NCI-H2227 (cell line): ENCODE data around the gene CARD11.

ENCODE experiments used
- DNase-seq: peaks from one replicate; lab custom pipeline; 2025; ENCODE audit not compliant: unreplicated experiment; lab: John Stamatoyannopoulos, UW

Gene CARD11

DNA sequence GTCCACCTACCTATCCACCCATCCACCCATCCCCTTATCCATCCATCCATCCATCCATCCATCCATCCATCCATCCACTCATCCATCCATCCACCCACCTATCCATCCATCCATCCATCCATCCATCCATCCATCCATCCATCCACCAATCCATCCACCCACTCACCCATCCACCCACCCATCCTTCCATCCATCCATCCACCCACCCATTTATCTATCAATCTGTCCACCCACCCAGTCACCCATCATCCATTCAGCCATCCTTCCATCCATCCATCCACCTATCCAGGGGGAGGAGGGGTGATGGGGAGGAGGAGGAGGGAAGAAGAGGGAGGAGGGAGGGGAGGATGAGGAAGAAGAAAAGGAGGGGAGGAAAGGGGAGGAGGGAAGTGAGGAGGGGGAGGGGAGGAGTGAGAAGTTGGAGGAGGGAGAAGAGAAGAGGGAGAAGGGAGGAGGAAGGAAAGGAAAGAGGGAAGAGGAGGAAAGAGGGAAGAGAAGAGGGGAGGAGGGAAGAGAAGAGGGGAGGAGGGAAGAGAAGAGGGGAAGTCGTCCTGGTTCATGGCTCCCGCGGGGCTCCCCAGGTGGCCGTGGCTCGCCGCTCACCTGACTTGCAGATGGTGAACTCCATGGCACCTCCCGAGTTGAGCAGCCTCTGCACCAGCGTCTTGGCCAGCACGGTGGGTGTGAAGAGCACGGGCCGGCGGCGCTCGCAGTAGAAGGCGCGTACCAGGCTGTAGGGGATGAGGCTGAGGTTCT, 130.8 kb downstream of the CARD11 start:
- no peak for DNase-seq

DNA sequence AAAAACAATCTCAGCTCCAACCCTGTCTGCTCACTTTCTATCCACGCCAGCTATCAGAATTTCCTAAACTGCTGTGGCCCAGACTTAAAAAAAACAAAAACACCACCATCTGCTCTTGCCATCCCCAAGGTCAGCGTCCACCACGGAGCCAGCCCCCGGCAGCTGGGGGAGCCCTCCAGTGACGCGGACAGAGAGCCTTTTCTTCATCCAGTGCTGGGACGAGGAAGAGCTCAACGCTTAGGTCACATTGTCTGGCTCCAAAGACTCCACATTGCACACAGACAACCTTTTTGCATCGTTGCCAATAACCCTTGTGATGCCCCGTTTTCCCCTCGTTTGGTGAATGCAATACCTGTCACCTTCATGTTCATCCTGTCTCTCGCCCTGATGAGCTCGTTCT, 132.2 kb downstream of the CARD11 start:
- DNase-seq = no peak

GRCh38 chr7:2909471-2910039, 134.1 kb downstream of the CARD11 start:
- DNase-seq = no peak

- no peak for DNase-seq
Measured at GRCh38 chr7:2909043-2909442, 134.6 kb downstream of the CARD11 start.

DNA sequence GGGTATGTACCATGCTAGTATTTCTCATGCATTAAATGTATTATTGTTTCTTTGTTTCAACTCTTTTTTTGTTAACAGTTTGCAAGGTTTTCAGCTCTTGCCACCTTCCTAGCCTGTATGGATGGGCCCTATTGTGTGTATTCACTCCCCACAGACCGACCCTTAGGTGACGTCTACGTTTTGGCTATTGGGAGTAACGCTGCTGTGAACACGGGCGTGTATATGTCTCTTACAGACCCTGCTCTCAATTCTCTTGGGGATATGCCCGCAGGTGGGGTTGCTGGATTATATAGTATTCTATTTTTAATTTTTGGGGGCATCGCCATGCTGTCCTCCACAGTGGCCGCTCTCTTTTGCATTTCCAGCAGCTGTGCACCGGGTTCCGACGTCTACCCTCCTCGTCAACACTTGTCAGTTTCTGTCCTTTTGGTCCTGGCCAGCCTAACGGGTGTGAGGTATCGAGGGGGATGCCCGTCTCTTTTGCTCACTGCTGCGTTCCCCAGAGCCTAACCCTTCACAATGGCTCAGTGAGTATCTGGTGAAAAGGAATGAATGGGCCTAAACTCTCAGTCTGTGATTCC, 135.5 kb downstream of the CARD11 start:
- no peak for DNase-seq

DNA sequence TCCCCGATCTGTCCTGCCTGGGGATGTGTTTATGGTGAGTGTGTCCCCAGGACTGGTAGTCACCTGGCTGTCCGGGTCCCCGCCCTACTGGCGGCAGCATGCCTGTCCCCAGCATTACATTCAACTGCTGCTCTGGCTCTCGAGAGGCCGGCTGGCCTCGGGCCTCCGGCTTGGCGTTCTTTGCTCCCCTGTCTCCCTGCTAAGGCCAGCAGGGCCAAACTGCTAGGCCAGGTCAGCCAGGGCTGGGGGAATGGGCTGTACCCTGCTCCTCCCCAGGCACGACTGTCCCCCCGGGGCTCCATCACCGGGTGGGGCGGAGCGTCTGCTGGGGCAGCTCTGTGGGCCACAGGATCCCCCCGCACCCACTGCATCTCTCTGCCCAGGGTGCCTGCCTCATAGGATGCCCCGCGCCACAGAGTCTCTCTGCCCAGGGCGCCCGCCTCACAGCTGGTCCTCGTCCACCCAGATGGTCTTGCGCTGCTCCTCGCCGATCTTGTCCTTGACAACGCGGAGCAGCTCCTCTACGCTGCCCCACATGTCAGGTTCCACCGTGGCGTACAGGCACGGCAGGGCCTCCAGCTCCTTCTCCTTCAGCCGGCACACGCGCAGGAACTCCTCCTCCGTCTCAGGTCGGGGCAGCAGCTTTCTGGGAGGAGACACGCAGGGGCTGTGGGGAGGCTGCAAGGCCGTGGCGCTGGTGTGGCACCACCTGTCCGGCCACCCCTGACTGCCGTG, 137.3 kb downstream of the CARD11 start:
- no peak for DNase-seq

- no peak for DNase-seq
Measured at GRCh38 chr7:2905500-2905899, 138.2 kb downstream of the CARD11 start.

GRCh38 chr7:2905027-2905426, 138.6 kb downstream of the CARD11 start:
- no peak for DNase-seq

GRCh38 chr7:2904202-2904601, 139.5 kb downstream of the CARD11 start:
- DNase-seq = no peak

- no peak for DNase-seq
Measured at GRCh38 chr7:2903682-2904162, 139.9 kb downstream of the CARD11 start.

GRCh38 chr7:2897023-2897422, 146.6 kb downstream of the CARD11 start:
- no peak for DNase-seq

DNA sequence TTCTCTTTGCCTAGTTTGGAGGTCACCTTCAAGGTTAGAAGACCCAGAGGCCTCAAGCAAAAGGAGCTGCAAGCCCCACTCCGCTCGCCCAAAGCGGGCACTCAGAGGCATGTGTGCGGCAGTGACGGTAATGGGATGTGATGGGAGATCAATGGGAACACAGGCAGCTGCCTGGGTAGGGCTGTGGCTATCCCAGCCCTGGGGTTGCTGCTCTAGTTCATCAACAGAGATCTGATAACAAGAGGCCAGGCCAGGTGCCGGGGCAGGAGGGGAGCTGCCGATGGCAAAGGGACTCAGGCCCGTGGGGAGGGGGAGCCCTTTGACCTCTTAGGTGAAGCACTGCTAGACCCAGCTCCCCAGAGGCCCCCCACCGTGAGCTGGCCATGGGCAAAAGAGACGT, 147.5 kb downstream of the CARD11 start:
- DNase-seq = no peak

- peak; percentile 10 for DNase-seq
Measured at GRCh38 chr7:2894118-2894940, 149.3 kb downstream of the CARD11 start.

DNA sequence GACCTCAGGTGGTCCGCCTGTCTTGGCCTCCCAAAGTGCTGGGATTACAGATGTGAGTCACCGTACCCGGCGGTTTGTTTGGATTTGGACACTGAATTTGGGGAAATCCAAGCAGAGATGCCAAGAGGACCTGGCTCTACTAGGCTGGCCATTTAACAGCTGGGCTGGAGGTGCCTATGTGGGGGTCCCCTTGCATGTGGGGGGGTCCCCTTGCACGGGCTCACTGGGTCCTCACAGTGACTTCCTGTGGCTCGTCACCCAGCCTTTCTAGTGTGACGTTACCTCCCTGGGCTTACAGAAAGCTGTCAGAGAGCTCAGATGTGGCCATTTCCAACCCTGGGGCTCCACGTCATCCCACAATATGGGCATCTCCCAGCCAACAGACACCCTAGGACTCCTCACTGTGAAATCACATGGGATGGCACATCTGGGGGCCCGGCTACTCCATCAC, 150.2 kb downstream of the CARD11 start:
- no peak for DNase-seq

DNA sequence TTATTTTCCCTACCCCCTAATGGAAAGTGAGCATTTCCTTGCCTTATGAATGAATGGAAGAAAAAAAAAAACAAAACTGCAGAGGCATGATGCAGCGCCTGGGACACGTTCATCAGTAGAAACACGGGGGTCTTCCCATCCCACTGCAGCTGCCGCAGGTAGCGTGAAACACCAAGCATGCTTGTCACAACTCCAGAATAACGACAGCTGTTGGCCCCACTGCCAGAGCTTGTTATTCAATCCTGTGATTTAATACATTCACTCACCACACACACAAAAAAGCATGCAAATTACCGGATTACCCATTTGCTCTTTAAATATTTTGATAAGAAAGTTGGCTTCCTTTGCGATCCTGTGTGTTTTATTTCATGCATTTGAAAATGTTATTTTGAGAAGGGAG, 151.1 kb downstream of the CARD11 start:
- no peak for DNase-seq

GRCh38 chr7:2887816-2888215, 155.9 kb downstream of the CARD11 start:
- DNase-seq = no peak

DNA sequence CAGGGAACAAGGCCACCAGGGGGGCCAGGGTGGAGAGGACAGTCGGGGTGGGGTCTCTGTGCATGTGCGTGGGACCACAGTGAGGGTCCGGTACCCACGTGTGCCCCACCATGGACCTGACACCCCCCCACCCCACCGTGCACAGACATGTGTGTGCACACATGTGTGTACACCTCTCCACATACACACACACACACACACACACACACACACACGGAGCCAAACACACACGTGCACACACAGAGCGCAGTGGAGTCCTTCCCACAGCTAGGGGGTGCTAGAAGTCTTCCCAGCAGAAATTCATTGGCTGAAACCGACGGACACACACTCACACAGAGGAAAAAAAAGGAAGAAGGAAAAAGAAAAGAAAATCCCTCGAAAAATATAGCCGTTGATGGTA, 156.8 kb downstream of the CARD11 start:
- peak; percentile 75 for DNase-seq

- DNase-seq = no peak
Measured at GRCh38 chr7:2886391-2886790, 157.3 kb downstream of the CARD11 start.

- no peak for DNase-seq
Measured at GRCh38 chr7:2884161-2884560, 159.5 kb downstream of the CARD11 start.

- no peak for DNase-seq
Measured at GRCh38 chr7:2883101-2883500, 160.6 kb downstream of the CARD11 start.

GRCh38 chr7:2882111-2882510, 161.6 kb downstream of the CARD11 start:
- DNase-seq = no peak
